Erythroblast (primary cell): ENCODE measurements around the gene LPAR2.

Source experiments
- GATA1 ChIP-seq: IDR thresholded peaks from 2 replicates; pipeline ENCODE4 v1.6.1; 2011; ENCODE audit warnings: low read depth, mild to moderate bottlenecking, control low read depth, low read length, moderate library complexity
- POLR2A ChIP-seq: IDR thresholded peaks from 2 replicates; pipeline ENCODE4 v1.6.1; 2011; ENCODE audit warnings: mild to moderate bottlenecking, low read length

GRCh38 chr19:19624032-19624570 is 3.9 kb downstream of the LPAR2 start:
- TF ChIP-seq POLR2A (no peak), GATA1 (no peak)
